H1 (cell line): Measurements from ENCODE around the gene BICDL1. TPM values are rescaled to one million over a fixed set of nuclear protein-coding genes. Genes with fewer than 3 reads are reported as not detected.

Experiments used
- CTCF ChIA-PET: fragments of 300-600 bp; sonication (Branson Sonifier 250); formaldehyde crosslinking; loops from one replicate; lab custom pipeline; 2021; ENCODE audit not compliant: partially characterized antibody; lab: Charles Lee
- POLR2A ChIA-PET: fragments of 300-600 bp; sonication (Branson Sonifier 250); formaldehyde crosslinking; loops from one replicate; lab custom pipeline; 2021; ENCODE audit warnings: inconsistent platforms; ENCODE audit not compliant: partially characterized antibody; lab: Charles Lee
- DNase-seq, 2 experiments: peaks; one replicate each; pipeline versions ENCODE4 v3.0.0 to v3.0.0-alpha.2; 2010 to 2022; ENCODE audit warnings: low spot score in 2 of 2, low read depth in 1 of 2, mixed read lengths in 1 of 2
- FAIRE-seq: peaks from 2 replicates; lab custom pipeline; 2011; peaks lifted over from hg19 to GRCh38; lab: Jason Lieb, UNC
- H2AFZ ChIP-seq: 2 replicates; pipeline ENCODE4 v1.8.1; 2012; ENCODE audit warnings: low read length, inconsistent platforms
- H2AK5ac ChIP-seq: 2 replicates; pipeline ENCODE4 v1.6.1; 2013; ENCODE audit warnings: low read depth, low read length
- H2BK120ac ChIP-seq: replicated peaks from 2 replicates; pipeline ENCODE3; 2013; ENCODE audit warnings: low read depth, low read length, inconsistent platforms
- H2BK12ac ChIP-seq: 2 replicates; pipeline ENCODE4 v1.6.1; 2013; ENCODE audit warnings: low read depth, low read length
- H2BK15ac ChIP-seq: 2 replicates; pipeline ENCODE4 v1.6.1; 2013; ENCODE audit warnings: low read length
- H2BK20ac ChIP-seq: 2 replicates; pipeline ENCODE4 v1.6.1; 2013; ENCODE audit warnings: low read length
- H2BK5ac ChIP-seq: 2 replicates; pipeline ENCODE4 v1.6.1; 2013; ENCODE audit warnings: low read depth, low read length
- H3K14ac ChIP-seq: 2 replicates; pipeline ENCODE4 v1.6.1; 2013; ENCODE audit warnings: inconsistent platforms; ENCODE audit not compliant: insufficient read length
- H3K18ac ChIP-seq: 2 replicates; pipeline ENCODE4 v1.6.1; 2013; ENCODE audit warnings: low read length; ENCODE audit errors: extremely low read depth
- H3K23ac ChIP-seq: 2 replicates; pipeline ENCODE4 v1.6.1; 2013; ENCODE audit warnings: inconsistent platforms; ENCODE audit not compliant: insufficient read length
- H3K23me2 ChIP-seq: 2 replicates; pipeline ENCODE4 v1.6.1; 2013; ENCODE audit warnings: low read depth, low read length
- H3K27ac ChIP-seq: 2 replicates; pipeline ENCODE4 v1.6.1; 2011; ENCODE audit warnings: low read depth, low read length, inconsistent platforms
- H3K27me3 ChIP-seq, 4 experiments: replicated peaks in 1 of 4; 1 replicate in 1 of 4; 2 replicates in 3 of 4; pipeline versions ENCODE4 v1.6.1 to v1.8.1; 2011 to 2013; ENCODE audit warnings: low read length in 3 of 4, mild to moderate bottlenecking in 3 of 4, inconsistent platforms in 2 of 4, mixed read lengths in 2 of 4, moderate library complexity in 1 of 4; ENCODE audit not compliant: control insufficient read depth in 3 of 4, insufficient read depth in 3 of 4; ENCODE audit errors: extremely low read depth in 1 of 4
- H3K36me3 ChIP-seq, 4 experiments: 2 replicates each; pipeline versions ENCODE4 v1.6.1 to v1.8.1; 2011 to 2013; ENCODE audit warnings: mild to moderate bottlenecking in 4 of 4, low read length in 3 of 4, moderate library complexity in 2 of 4, control low read depth in 1 of 4, inconsistent platforms in 1 of 4; ENCODE audit not compliant: insufficient read depth in 4 of 4, control insufficient read depth in 2 of 4
- H3K4ac ChIP-seq: replicated peaks from 2 replicates; pipeline ENCODE3; 2013; ENCODE audit warnings: low read length, low read depth, mixed read lengths, inconsistent platforms; ENCODE audit not compliant: insufficient read length
- H3K4me1 ChIP-seq, 4 experiments: replicated peaks in 1 of 4; 1 replicate in 1 of 4; 2 replicates in 3 of 4; pipeline versions ENCODE4 v1.6.1 to v1.8.1; 2011 to 2013; ENCODE audit warnings: low read length in 3 of 4, inconsistent platforms in 2 of 4, mixed read lengths in 1 of 4; ENCODE audit not compliant: insufficient read depth in 4 of 4, control insufficient read depth in 3 of 4
- H3K4me2 ChIP-seq, 2 experiments: 2 replicates each; pipeline versions ENCODE4 v1.6.1 to v1.8.1; 2011 to 2013; ENCODE audit warnings: low read depth in 2 of 2, low read length in 2 of 2, control low read depth in 1 of 2, inconsistent platforms in 1 of 2, mild to moderate bottlenecking in 1 of 2; ENCODE audit not compliant: insufficient read depth in 1 of 2
- H3K4me3 ChIP-seq, 4 experiments: fragments of 200-600, 300-600 bp in 1 of 4; sonication (generic), shearing (Covaris generic), sonication (Bioruptor Twin) in 1 of 4; 2 replicates each; pipeline versions ENCODE4 v1.5.1 to v1.8.1; 2011 to 2016; ENCODE audit warnings: low read length in 4 of 4, low read depth in 3 of 4, control low read depth in 2 of 4, inconsistent platforms in 2 of 4, mild to moderate bottlenecking in 2 of 4, mixed read lengths in 1 of 4, moderate library complexity in 1 of 4; ENCODE audit not compliant: insufficient read depth in 2 of 4; ENCODE audit errors: extremely low read depth in 1 of 4
- H3K56ac ChIP-seq: replicated peaks from 2 replicates; pipeline ENCODE3; 2013; ENCODE audit warnings: low read depth, mild to moderate bottlenecking, mixed read lengths, low read length, inconsistent platforms; ENCODE audit not compliant: insufficient read length
- H3K79me1 ChIP-seq: 2 replicates; pipeline ENCODE4 v1.6.1; 2013; ENCODE audit warnings: low read depth, low read length, control low read depth
- H3K79me2 ChIP-seq, 2 experiments: 2 replicates each; pipeline versions ENCODE4 v1.6.1 to v1.8.1; 2012 to 2013; ENCODE audit warnings: low read length in 2 of 2, mild to moderate bottlenecking in 2 of 2, inconsistent platforms in 1 of 2; ENCODE audit not compliant: insufficient read depth in 2 of 2, control insufficient read depth in 1 of 2
- H3K9ac ChIP-seq, 4 experiments: replicated peaks in 1 of 4; 1 replicate in 1 of 4; 2 replicates in 3 of 4; pipeline versions ENCODE4 v1.6.1 to v1.8.1; 2011 to 2013; ENCODE audit warnings: low read depth in 3 of 4, low read length in 3 of 4, control low read depth in 2 of 4, mild to moderate bottlenecking in 2 of 4, moderate library complexity in 2 of 4, inconsistent platforms in 1 of 4; ENCODE audit errors: extremely low read depth in 1 of 4
- H3K9me3 ChIP-seq, 2 experiments: 2 replicates each; pipeline versions ENCODE4 v1.6.1 to v1.8.1; 2012 to 2013; ENCODE audit warnings: mild to moderate bottlenecking in 2 of 2, moderate library complexity in 2 of 2, control low read depth in 1 of 2, inconsistent platforms in 1 of 2, low read depth in 1 of 2, low read length in 1 of 2, mixed read lengths in 1 of 2; ENCODE audit not compliant: insufficient read depth in 2 of 2
- H4K20me1 ChIP-seq, 2 experiments: replicated peaks in 1 of 2; 2 replicates each; pipeline versions ENCODE3 to v1.8.1; 2011 to 2013; ENCODE audit warnings: inconsistent platforms in 2 of 2, low read length in 2 of 2, mild to moderate bottlenecking in 1 of 2; ENCODE audit not compliant: insufficient read depth in 2 of 2, control insufficient read depth in 1 of 2
- H4K5ac ChIP-seq: 2 replicates; pipeline ENCODE4 v1.6.1; 2013; ENCODE audit warnings: low read length, low read depth, mixed read lengths, inconsistent platforms; ENCODE audit not compliant: insufficient read length
- H4K8ac ChIP-seq: 2 replicates; pipeline ENCODE4 v1.8.0; 2013; ENCODE audit warnings: mild to moderate bottlenecking, moderate library complexity, low read length, inconsistent platforms; ENCODE audit not compliant: insufficient read depth; ENCODE audit errors: extremely low read depth
- H4K91ac ChIP-seq: replicated peaks from 2 replicates; pipeline ENCODE3; 2013; ENCODE audit warnings: low read length, mixed read lengths, inconsistent platforms; ENCODE audit not compliant: insufficient read length
- BCL11A ChIP-seq, 2 experiments: IDR thresholded peaks; one replicate each; pipeline ENCODE4 v1.6.1; 2011; ENCODE audit warnings: low read depth in 2 of 2, low read length in 2 of 2, mild to moderate bottlenecking in 2 of 2
- CREB1 ChIP-seq: IDR thresholded peaks from 2 replicates; pipeline ENCODE4 v1.6.1; 2012; ENCODE audit warnings: inconsistent platforms
- RAD21 ChIP-seq, 2 experiments: IDR thresholded peaks in 1 of 2; conservative IDR thresholded peaks in 1 of 2; 2 replicates each; pipeline ENCODE4 v1.6.1; 2011; ENCODE audit warnings: low read depth in 2 of 2, low read length in 2 of 2, improper control_type of control experiment in 1 of 2, inconsistent platforms in 1 of 2, mild to moderate bottlenecking in 1 of 2, moderate library complexity in 1 of 2
- SP2 ChIP-seq: IDR thresholded peaks from 2 replicates; pipeline ENCODE4 v1.6.1; 2012; ENCODE audit warnings: mild to moderate bottlenecking, low read length, inconsistent platforms
- SP4 ChIP-seq: IDR thresholded peaks from 2 replicates; pipeline ENCODE4 v1.6.1; 2012; ENCODE audit warnings: low read length, inconsistent platforms
- WGBS, 2 experiments: shearing (Covaris generic) in 1 of 2; methylation state at CpG; one replicate each; pipeline versions ENCODE4 v1.1.6 to v1.1.7; 2013 to 2015; ENCODE audit warnings: low lambda C conversion rate in 2 of 2, mixed read lengths in 2 of 2, inconsistent platforms in 1 of 2, low coverage in 1 of 2, missing lambda C conversion rate in 1 of 2; ENCODE audit not compliant: insufficient replicate concordance in 2 of 2, insufficient coverage in 1 of 2, insufficient read length in 1 of 2; ENCODE audit errors: extremely low coverage in 1 of 2, missing lambda C conversion rate in 1 of 2; 5-methylcytosine and 5-hydroxymethylcytosine counted together
- polyA plus RNA-seq, 7 experiments: library from polyadenylated mRNA; depleted of rRNA in 3 of 7; stranded (reverse) in 5 of 7; unstranded in 2 of 7; fragments of >200 nt in 5 of 7; fragments of 200-250 nt in 2 of 7; gene quantifications; 1 replicate in 5 of 7; 2 replicates in 1 of 7; 4 replicates in 1 of 7; pipeline versions ENCODE4 v1.2.1 to v1.2.3, GENCODE V29; 2011 to 2013; ENCODE audit warnings: missing spikeins in 2 of 7, mixed read lengths in 2 of 7
- total RNA-seq: library from RNA; stranded (reverse); fragmentation: NEBNext Ultra II Directional; extraction: Animal tissue kit (Norgen Biotek cat#: 25700); gene quantifications from 2 replicates; pipeline ENCODE4 v1.2.1, GENCODE V29; 2021

Gene BICDL1
- total and polyA plus RNA-seq, 2 of the 8 experiments (the other 6 are each of a cell fraction or from before 2014, with no cell fraction given), result 17.2 to 25.9 TPM

DNA sequence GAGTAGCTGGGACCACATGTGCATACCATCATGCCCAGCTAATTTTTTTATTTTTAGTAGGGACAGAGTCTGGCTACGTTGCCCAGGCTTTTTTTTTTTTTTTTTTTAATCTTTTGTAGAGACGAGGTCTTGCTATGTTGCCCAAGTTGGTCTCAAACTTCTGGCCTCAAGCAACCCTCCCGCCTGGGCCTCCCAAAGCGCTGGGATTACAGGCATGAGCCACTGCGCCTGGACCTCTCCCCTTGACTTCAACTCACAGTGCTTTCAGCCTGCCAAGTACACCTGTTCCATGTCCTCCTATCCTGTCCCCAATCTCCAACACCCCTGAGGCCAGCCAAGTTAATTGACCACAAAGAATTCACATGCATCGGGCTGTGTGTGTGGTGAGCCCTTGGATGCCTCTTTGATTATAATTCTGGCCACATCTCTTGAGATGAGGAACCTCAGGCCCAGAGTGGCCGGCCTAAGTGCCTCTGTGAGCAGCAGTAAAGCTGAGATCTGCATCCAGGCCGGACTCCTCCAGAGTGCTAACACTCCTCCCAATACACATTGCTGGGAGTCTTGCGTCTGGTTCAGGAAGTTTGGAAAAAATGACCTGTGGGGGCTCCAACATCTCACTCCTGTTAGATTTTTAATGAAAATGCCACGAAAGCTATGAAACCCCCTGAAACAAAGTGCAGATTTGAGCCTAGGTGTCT, 120.7 kb downstream of the BICDL1 start:
- Histone ChIP-seq H3K79me1 (peaks cover 11% of the 10 kb centered on the region), H2AK5ac (no peak overlapping the region), H3K79me2 (peaks cover 0 to 75% of the 10 kb centered on the region in 2 experiments; a peak in 3 of 4 replicates), H2BK5ac (0 out of 2 replicates have a peak overlapping the region, but pooled peaks have one; percentile 5), H4K8ac (no peak overlapping the region), H2BK20ac (no peak overlapping the region), H2AFZ (no peak overlapping the region), H3K4me2 (no peak overlapping the region), H2BK12ac (no peak overlapping the region; the same call in 1 of the 2 replicates), H3K4ac (peak overlapping the region; percentile 98), H3K36me3 (peaks cover 0 to 4% (median 2%) of the 10 kb centered on the region in 4 experiments; a peak in 2 of 8 replicates), H4K20me1 (peaks cover 4 to 9% of the 10 kb centered on the region in 2 experiments), H3K23ac (no peak overlapping the region), H3K27ac (no peak overlapping the region), H2BK120ac (no peak overlapping the region), H4K91ac (no peak overlapping the region), H3K14ac (no peak overlapping the region), H3K9me3 (no peaks in the 10 kb centered on the region), H3K4me3 (no peak overlapping the region), H4K5ac (no peak overlapping the region), H3K9ac (no peak overlapping the region), H3K23me2 (no peaks in the 10 kb centered on the region), H2BK15ac (no peak overlapping the region), H3K18ac (no peak overlapping the region), H3K4me1 (peaks cover 4 to 18% (median 11%) of the 10 kb centered on the region in 4 experiments), H3K56ac (no peak overlapping the region), H3K27me3 (no peaks in the 10 kb centered on the region)
- no peak for TF ChIP-seq RAD21 (IDR thresholded peaks at IDR 0.05 in 1 of 2, conservative IDR thresholded peaks at IDR 0.05 in 1 of 2; ENCODE audit: low read depth in 2 of 2, low read length in 2 of 2)
- no peak for TF ChIP-seq SP4
- no peak for TF ChIP-seq BCL11A (IDR thresholded peaks at IDR 0.05; ENCODE audit: low read depth in 2 of 2, low read length in 2 of 2)
- TF ChIP-seq SP2, result no peak
- no peak for TF ChIP-seq CREB1
- ChIA-PET CTCF (interaction anchor here (0.6 to 0.9 kb wide), 3 partner anchors 23 to 71 kb away, joined by 3 to 4 read pairs (median 3); no protein-coding TSS in a partner anchor), POLR2A (interaction anchor here (0.9 to 2.0 kb wide), 5 partner anchors 9 to 91 kb away, joined by 3 to 8 read pairs (median 4); partner anchors contain the start of gene RPLP0)
- 88% methylated on average over 9 of the region's 10 CpGs; no CpG with 5 or more reads in 1 of the 2 experiments for WGBS, 2 experiments
- FAIRE-seq, result no peak
- no peak for DNase-seq
